K562 treated with DMSO at 1 percent for 24 hours (cell line): ENCODE results near the gene APOBEC3G. TPM values are rescaled to one million over a fixed set of nuclear protein-coding genes. Genes with fewer than 3 reads are reported as not detected.

Source experiments
- total RNA-seq: library from RNA; unstranded; fragments of 300-600 nt; gene quantifications from 2 replicates; pipeline ENCODE4 v1.2.3, GENCODE V29; 2022; ENCODE audit warnings: low read depth; ENCODE audit not compliant: insufficient read depth

Gene APOBEC3G
- 9.4 and 10.8 TPM in 2 replicates for total RNA-seq

GRCh38 chr22:39077026-39077840 lies at the start of gene APOBEC3G:
Gene APOBEC3G (plus strand): TSS chr22:39077275. CDS start chr22:39077362, 87 bp downstream.

GRCh38 chr22:39040538-39041296 lies 36.4 kb upstream of the APOBEC3G start, which contains the start of gene APOBEC3F:
Gene APOBEC3F (plus strand): TSS chr22:39040864. CDS start chr22:39040961, 97 bp downstream.

GRCh38 chr22:39097098-39098020 lies 20.3 kb downstream of the APOBEC3G start, which contains the start of gene APOBEC3H:
Gene APOBEC3H (plus strand): TSS chr22:39097244. CDS start chr22:39100279, 3,035 bp downstream.

Other genes starting within 250 kb of the APOBEC3G start
- 5.1 and 5.8 TPM in 2 replicates for gene NPTXR, start 233.2 kb upstream of the APOBEC3G start, total RNA-seq
- gene CBX6, start 205.1 kb upstream of the APOBEC3G start, total RNA-seq, result 12.3 and 12.5 TPM in 2 replicates
- not detected in 2 replicates for gene APOBEC3A, start 119.7 kb upstream of the APOBEC3G start, total RNA-seq
- 65.1 and 67.3 TPM in 2 replicates for gene APOBEC3B, start 94.9 kb upstream of the APOBEC3G start, total RNA-seq
- gene APOBEC3C, start 63.0 kb upstream of the APOBEC3G start, total RNA-seq, result 44.4 and 50.0 TPM in 2 replicates
- gene APOBEC3D, start 56.1 kb upstream of the APOBEC3G start, total RNA-seq, result 5.3 and 6.7 TPM in 2 replicates
- 4.4 TPM in 2 replicates for gene APOBEC3F, start 36.4 kb upstream of the APOBEC3G start, total RNA-seq
- gene APOBEC3H, start 20.0 kb downstream of the APOBEC3G start, total RNA-seq, result not detected in 2 replicates
- gene CBX7, start 75.4 kb downstream of the APOBEC3G start, total RNA-seq, result 7.4 and 9.1 TPM in 2 replicates
- gene PDGFB, start 167.7 kb downstream of the APOBEC3G start, total RNA-seq, result 0.36 and 0.69 TPM in 2 replicates
- gene RPL3, start 242.3 kb downstream of the APOBEC3G start, total RNA-seq, result 3,803 and 4,081 TPM in 2 replicates